Fibroblast of skin of scalp (primary cell): ENCODE data around the gene GOLGA5.
"Not testable (repeated sequence)": the region's sequence is repeated elsewhere in the genome, so short reads cannot be mapped to it uniquely, and the experiment has no call there.

ENCODE experiments used
- DNase-seq: peaks from one replicate; pipeline ENCODE4 v3.0.0-alpha.2; 2013

GOLGA5 gene

GRCh38 chr14:92830902-92831301 lies 36.8 kb downstream of the GOLGA5 start:
- DNase-seq, result no peak

- DNase-seq, result no peak
These were observed 38.1 kb downstream of the GOLGA5 start for GRCh38 chr14:92832137-92832700.

GRCh38 chr14:92841930-92842329 lies 47.8 kb downstream of the GOLGA5 start:
- no peak for DNase-seq

GRCh38 chr14:92844204-92844603 lies 50.1 kb downstream of the GOLGA5 start:
- DNase-seq, result peak; percentile 3

GRCh38 chr14:92846162-92846897 lies 52.2 kb downstream of the GOLGA5 start:
- peak; percentile 40 for DNase-seq

- DNase-seq, result no peak
These were observed 53.2 kb downstream of the GOLGA5 start for GRCh38 chr14:92847278-92847677.

- DNase-seq, result no peak
These were observed 53.6 kb downstream of the GOLGA5 start for GRCh38 chr14:92847749-92848148.

GRCh38 chr14:92848887-92849286 lies 54.8 kb downstream of the GOLGA5 start:
- no peak for DNase-seq

GRCh38 chr14:92850492-92850891 lies 56.4 kb downstream of the GOLGA5 start:
- DNase-seq, result peak; percentile 6

- not testable (repeated sequence) for DNase-seq
These were observed 59.0 kb downstream of the GOLGA5 start for GRCh38 chr14:92853136-92853535.

GRCh38 chr14:92860049-92860840 lies 66.1 kb downstream of the GOLGA5 start:
- no peak for DNase-seq

GRCh38 chr14:92861856-92862745 lies 68.0 kb downstream of the GOLGA5 start:
- no peak for DNase-seq

GRCh38 chr14:92863286-92864080 lies 69.4 kb downstream of the GOLGA5 start:
- no peak for DNase-seq

- DNase-seq, result no peak
These were observed 71.6 kb downstream of the GOLGA5 start for GRCh38 chr14:92865674-92866073.

GRCh38 chr14:92866181-92866752 lies 72.2 kb downstream of the GOLGA5 start:
- DNase-seq, result no peak

- DNase-seq, result no peak
These were observed 73.1 kb downstream of the GOLGA5 start for GRCh38 chr14:92866901-92867865.

- DNase-seq, result no peak
These were observed 81.0 kb downstream of the GOLGA5 start for GRCh38 chr14:92874962-92875661.

GRCh38 chr14:92877757-92878431 lies 83.8 kb downstream of the GOLGA5 start:
- DNase-seq, result no peak

GRCh38 chr14:92880351-92880750 lies 86.2 kb downstream of the GOLGA5 start:
- DNase-seq, result no peak
